SK-N-SH (cell line): Measurements from ENCODE around the gene TNNT3. TPM values are rescaled to one million over a fixed set of nuclear protein-coding genes. Genes with fewer than 3 reads are reported as not detected.

Source experiments
- CTCF ChIA-PET: fragments of 300-600, 350-600 bp; formaldehyde crosslinking; extraction: SDS; loops from one replicate; lab custom pipeline; 2021; lab: Yijun Ruan, JAX
- POLR2A ChIA-PET: fragments of 350-600 bp; sonication (Branson Sonifier 250); formaldehyde crosslinking; extraction: SDS; loops from one replicate; lab custom pipeline; 2020; ENCODE audit warnings: antibody characterized with exemption, inconsistent platforms; lab: Yijun Ruan, JAX
- DNase-seq: peaks from one replicate; pipeline ENCODE4 v3.0.0; 2012
- H2AFZ ChIP-seq: fragments of 200-600 bp; sonication (generic); 2 replicates; pipeline ENCODE4 v1.8.1; 2016; ENCODE audit warnings: antibody characterized with exemption, mild to moderate bottlenecking, low read depth
- H3F3A ChIP-seq: fragments of 200-600 bp; sonication (generic); replicated peaks from 2 replicates; pipeline ENCODE3; 2016; ENCODE audit warnings: antibody characterized with exemption, mild to moderate bottlenecking; ENCODE audit not compliant: insufficient read depth
- H3K27ac ChIP-seq, 2 experiments: fragments of 200-500 bp in 1 of 2; fragments of 200-600 bp in 1 of 2; sonication (Bioruptor generic) in 1 of 2; sonication (generic), shearing (Covaris generic) in 1 of 2; 2 replicates each; pipeline versions ENCODE4 v1.5.1 to v1.6.1; 2014 to 2016; ENCODE audit warnings: low read depth in 2 of 2, inconsistent platforms in 1 of 2, low read length in 1 of 2, mild to moderate bottlenecking in 1 of 2, mixed read lengths in 1 of 2
- H3K27me3 ChIP-seq: fragments of 200-600 bp; sonication (generic), shearing (Covaris generic); 2 replicates; pipeline ENCODE4 v1.6.1; 2016; ENCODE audit warnings: mixed run types; ENCODE audit not compliant: insufficient read depth
- H3K36me3 ChIP-seq, 2 experiments: fragments of 200-500 bp in 1 of 2; fragments of 200-600 bp in 1 of 2; sonication (Bioruptor generic) in 1 of 2; sonication (generic) in 1 of 2; replicated peaks in 1 of 2; 2 replicates each; pipeline versions ENCODE3 to v1.5.1; 2014 to 2016; ENCODE audit warnings: low read length in 1 of 2, mild to moderate bottlenecking in 1 of 2; ENCODE audit not compliant: insufficient read depth in 2 of 2, control insufficient read depth in 1 of 2
- H3K4me1 ChIP-seq, 2 experiments: fragments of 200-500 bp in 1 of 2; fragments of 200-600 bp in 1 of 2; sonication (Bioruptor generic) in 1 of 2; sonication (generic), shearing (Covaris generic) in 1 of 2; 2 replicates each; pipeline versions ENCODE4 v1.5.1 to v1.6.1; 2014 to 2016; ENCODE audit warnings: low read depth in 1 of 2, low read length in 1 of 2, mixed run types in 1 of 2; ENCODE audit not compliant: insufficient read depth in 2 of 2, control insufficient read depth in 1 of 2
- H3K4me2 ChIP-seq: fragments of 200-600 bp; sonication (generic), shearing (Covaris generic); 2 replicates; pipeline ENCODE4 v1.6.1; 2017; ENCODE audit warnings: mixed run types
- H3K4me3 ChIP-seq, 2 experiments: fragments of 200-500 bp in 1 of 2; fragments of 200-600 bp in 1 of 2; sonication (Bioruptor generic) in 1 of 2; sonication (generic), shearing (Covaris generic) in 1 of 2; 2 replicates each; pipeline versions ENCODE4 v1.5.1 to v1.8.1; 2014 to 2016; ENCODE audit warnings: low read depth in 2 of 2, inconsistent platforms in 1 of 2, low read length in 1 of 2, mild to moderate bottlenecking in 1 of 2, mixed read lengths in 1 of 2, moderate library complexity in 1 of 2
- H3K79me2 ChIP-seq: fragments of 200-600 bp; sonication (generic); 2 replicates; pipeline ENCODE4 v1.8.1; 2017; ENCODE audit warnings: mild to moderate bottlenecking; ENCODE audit not compliant: insufficient read depth
- H3K9ac ChIP-seq: fragments of 200-600 bp; sonication (generic); 2 replicates; pipeline ENCODE4 v1.6.1; 2017; ENCODE audit warnings: mixed run types
- H3K9me2 ChIP-seq: fragments of 200-600 bp; sonication (generic); 2 replicates; pipeline ENCODE4 v1.6.1; 2017; ENCODE audit warnings: mixed run types
- H3K9me3 ChIP-seq: fragments of 200-600 bp; sonication (generic); 2 replicates; pipeline ENCODE4 v1.6.1; 2017; ENCODE audit warnings: mixed run types, mild to moderate bottlenecking, moderate library complexity
- H4K20me1 ChIP-seq: fragments of 200-600 bp; sonication (generic); 2 replicates; pipeline ENCODE4 v1.6.1; 2017; ENCODE audit warnings: mild to moderate bottlenecking, mixed run types; ENCODE audit not compliant: insufficient read depth
- CHD2 ChIP-seq: fragments of 150-350 bp; IDR thresholded peaks from 2 replicates; pipeline ENCODE4 v1.6.1; 2018; ENCODE audit warnings: low read length; ENCODE audit not compliant: partially characterized antibody
- ELF1 ChIP-seq: IDR thresholded peaks from 2 replicates; pipeline ENCODE4 v1.4.0; 2012
- EP300 ChIP-seq, 2 experiments: IDR thresholded peaks; 2 replicates each; pipeline versions ENCODE4 v1.4.0 to v1.6.1; 2012; ENCODE audit warnings: borderline replicate concordance in 1 of 2, low read depth in 1 of 2, low read length in 1 of 2
- FOSL2 ChIP-seq: IDR thresholded peaks from 2 replicates; pipeline ENCODE4 v1.4.0; 2012; ENCODE audit warnings: low read depth, mild to moderate bottlenecking, moderate library complexity, borderline replicate concordance
- FOXJ3 ChIP-seq: sonication (generic); formaldehyde crosslinking; IDR thresholded peaks from 2 replicates; pipeline ENCODE4 v1.5.1; 2020; ENCODE audit warnings: mild to moderate bottlenecking, missing genetic modification reagents
- FOXM1 ChIP-seq: IDR thresholded peaks from 2 replicates; pipeline ENCODE4 v1.4.0; 2012; ENCODE audit warnings: low read depth, mild to moderate bottlenecking
- JUND ChIP-seq: IDR thresholded peaks from 2 replicates; pipeline ENCODE4 v1.4.0; 2012
- MAX ChIP-seq: IDR thresholded peaks from 2 replicates; pipeline ENCODE4 v1.4.0; 2012; ENCODE audit warnings: low read depth
- MEF2A ChIP-seq: IDR thresholded peaks from 2 replicates; pipeline ENCODE4 v1.4.0; 2012; ENCODE audit warnings: low read depth, borderline replicate concordance
- MXI1 ChIP-seq: IDR thresholded peaks from 2 replicates; pipeline ENCODE4 v1.6.1; 2012; ENCODE audit warnings: mild to moderate bottlenecking, low read depth, low read length, improper control_type of control experiment
- NRF1 ChIP-seq: IDR thresholded peaks from 2 replicates; pipeline ENCODE4 v1.6.1; 2012; ENCODE audit warnings: low read depth, mild to moderate bottlenecking, low read length
- PBX3 ChIP-seq: IDR thresholded peaks from 2 replicates; pipeline ENCODE4; 2012
- POLR2AphosphoS5 ChIP-seq: IDR thresholded peaks from 2 replicates; pipeline ENCODE4 v1.6.1; 2012; ENCODE audit warnings: low read depth, low read length
- RCOR1 ChIP-seq: fragments of 150-350 bp; IDR thresholded peaks from 2 replicates; pipeline ENCODE4 v1.6.1; 2017; ENCODE audit warnings: antibody characterized with exemption, low read length
- RFX5 ChIP-seq: IDR thresholded peaks from 2 replicates; pipeline ENCODE4 v1.6.1; 2012; ENCODE audit warnings: mild to moderate bottlenecking, improper control_type of control experiment, low read length
- SIN3A ChIP-seq: IDR thresholded peaks from 2 replicates; pipeline ENCODE4 v1.6.1; 2012; ENCODE audit warnings: low read depth, mild to moderate bottlenecking, low read length, moderate library complexity, borderline replicate concordance
- SMC3 ChIP-seq: IDR thresholded peaks from 2 replicates; pipeline ENCODE4 v1.6.1; 2012; ENCODE audit warnings: low read depth, low read length, improper control_type of control experiment
- TAF1 ChIP-seq: IDR thresholded peaks from 2 replicates; pipeline ENCODE4 v1.6.1; 2012; ENCODE audit warnings: low read depth, mild to moderate bottlenecking, low read length, moderate library complexity, borderline replicate concordance
- TCF12 ChIP-seq: IDR thresholded peaks from 2 replicates; pipeline ENCODE4 v1.4.0; 2012
- TEAD4 ChIP-seq: IDR thresholded peaks from 2 replicates; pipeline ENCODE4 v1.4.0; 2012; ENCODE audit warnings: mild to moderate bottlenecking, borderline replicate concordance; ENCODE audit not compliant: insufficient read depth
- WGBS: methylation state at CpG from one replicate; pipeline ENCODE4 v1.1.6; 2017; ENCODE audit warnings: low lambda C conversion rate; 5-methylcytosine and 5-hydroxymethylcytosine counted together
- polyA plus RNA-seq, 3 experiments: library from polyadenylated mRNA; depleted of rRNA; stranded (reverse); fragments of >200 nt; gene quantifications; 2 replicates each; pipeline ENCODE4 v1.2.3, GENCODE V29; 2012
- TF ChIP-seq, protein P1 (sequence below): IDR thresholded peaks from 2 replicates; pipeline ENCODE4 v1.4.0; 2012; ENCODE audit warnings: low read depth, borderline replicate concordance
- TF ChIP-seq, protein P2 (sequence below): fragments of 150-350 bp; IDR thresholded peaks from 2 replicates; pipeline ENCODE4 v1.6.1; 2016; ENCODE audit warnings: mild to moderate bottlenecking, low read depth, low read length

Gene TNNT3
- polyA plus RNA-seq, 1 of the 3 experiments (the other 2 are of a cell fraction), result not detected

DNA sequence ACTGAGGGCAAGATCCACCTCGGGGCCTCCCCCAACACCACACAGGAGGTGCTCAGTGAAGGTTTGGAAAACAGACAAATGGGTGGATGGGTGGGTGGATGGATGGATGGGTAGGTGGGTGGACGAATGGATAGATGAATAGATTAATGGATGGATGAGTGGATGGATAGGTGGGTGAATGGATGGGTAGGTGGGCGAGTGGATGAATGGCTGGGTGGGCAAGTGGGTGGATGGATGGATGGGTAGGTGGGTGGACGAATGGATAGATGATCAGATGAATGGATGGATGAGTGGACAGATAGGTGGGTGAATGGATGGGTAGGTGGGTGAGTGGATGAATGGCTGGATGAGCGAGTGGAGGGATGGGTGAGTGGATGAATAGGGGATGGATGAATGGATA lies 26.9 kb upstream of the TNNT3 start:
- Histone ChIP-seq H3K4me2 (no peak overlapping the region), H3K4me1 (peaks cover 0 to 6% of the 10 kb centered on the region in 2 experiments; a peak in 1 of 4 replicates), H3K27me3 (no peaks in the 10 kb centered on the region), H3F3A (no peaks in the 10 kb centered on the region), H3K9ac (no peak overlapping the region), H3K79me2 (no peaks in the 10 kb centered on the region), H2AFZ (no peak overlapping the region), H3K27ac (no peak overlapping the region), H3K4me3 (no peak overlapping the region), H4K20me1 (no peaks in the 10 kb centered on the region), H3K36me3 (no peaks in the 10 kb centered on the region), H3K9me3 (no peaks in the 10 kb centered on the region), H3K9me2 (no peaks in the 10 kb centered on the region)
- WGBS, result 23% methylated on average over 5 of the region's 5 CpGs
- POLR2A ChIA-PET, result no interaction called here
- TF ChIP-seq RFX5 (no peak), MEF2A (no peak), SMC3 (no peak), FOSL2 (no peak), RCOR1 (no peak), FOXJ3 (CRISPR knock-in tag) (no peak), JUND (no peak), SIN3A (no peak), ELF1 (no peak), TCF12 (no peak), MXI1 (no peak), POLR2AphosphoS5 (no peak), EP300 (IDR thresholded peaks at IDR 0.05; ENCODE audit: borderline replicate concordance in 1 of 2, low read depth in 1 of 2, low read length in 1 of 2) (no peak), NRF1 (no peak), TAF1 (no peak), CHD2 (no peak)
- TF ChIP-seq, protein P1, sequence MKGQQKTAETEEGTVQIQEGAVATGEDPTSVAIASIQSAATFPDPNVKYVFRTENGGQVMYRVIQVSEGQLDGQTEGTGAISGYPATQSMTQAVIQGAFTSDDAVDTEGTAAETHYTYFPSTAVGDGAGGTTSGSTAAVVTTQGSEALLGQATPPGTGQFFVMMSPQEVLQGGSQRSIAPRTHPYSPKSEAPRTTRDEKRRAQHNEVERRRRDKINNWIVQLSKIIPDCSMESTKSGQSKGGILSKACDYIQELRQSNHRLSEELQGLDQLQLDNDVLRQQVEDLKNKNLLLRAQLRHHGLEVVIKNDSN, result no peak
- CTCF ChIA-PET, result interaction anchor here (1.9 to 2.5 kb wide), 2 partner anchors 10 to 54 kb away, joined by 5 to 21 read pairs; partner anchors contain the start of gene TNNI2
- DNase-seq, result no peak

DNA sequence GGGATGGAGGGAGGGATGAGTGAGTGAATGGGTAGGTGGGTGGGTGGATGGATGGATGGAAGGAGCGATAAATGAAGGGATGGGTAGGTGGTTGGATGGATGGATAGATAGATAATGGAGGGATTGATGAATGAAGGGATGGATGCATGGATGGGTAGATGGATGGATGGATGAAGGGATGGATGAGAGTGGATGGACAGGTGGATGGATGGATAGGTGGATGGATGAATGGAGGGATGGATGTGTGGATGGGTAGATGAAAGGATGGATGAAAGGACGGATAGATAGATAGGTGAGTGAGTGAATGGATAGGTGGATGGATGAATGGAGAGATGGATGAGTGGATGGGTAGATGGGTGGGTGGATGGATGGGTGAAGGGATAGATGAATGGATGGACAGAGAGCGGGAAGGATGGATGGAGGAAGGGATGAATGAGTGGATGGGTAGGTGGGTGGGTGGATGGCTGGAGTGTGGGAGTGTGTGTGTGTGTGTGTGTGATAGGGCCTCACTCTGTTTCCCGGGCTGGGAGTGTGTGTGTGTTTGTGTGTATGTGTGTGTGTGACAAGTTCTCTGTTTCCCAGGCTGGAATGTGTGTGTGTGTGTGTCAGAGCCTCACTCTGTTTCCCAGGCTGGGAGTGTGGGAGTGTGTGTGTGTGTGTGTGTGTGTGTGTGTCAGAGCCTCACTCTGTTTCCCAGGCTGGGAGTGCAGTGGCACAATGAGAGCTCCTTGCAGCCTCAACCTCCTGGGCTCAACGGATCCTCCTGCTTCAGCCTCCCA lies 25.7 kb upstream of the TNNT3 start:
- WGBS, result 36% methylated on average over 5 of the region's 5 CpGs
- Histone ChIP-seq H3K27ac (no peak overlapping the region), H3K4me3 (no peak overlapping the region), H3F3A (no peaks in the 10 kb centered on the region), H4K20me1 (no peaks in the 10 kb centered on the region), H3K9me2 (no peaks in the 10 kb centered on the region), H2AFZ (no peak overlapping the region), H3K9me3 (no peaks in the 10 kb centered on the region), H3K36me3 (no peaks in the 10 kb centered on the region), H3K27me3 (no peaks in the 10 kb centered on the region), H3K4me2 (no peak overlapping the region), H3K79me2 (no peaks in the 10 kb centered on the region), H3K4me1 (peaks cover 0 to 2% of the 10 kb centered on the region in 2 experiments; a peak in 1 of 4 replicates), H3K9ac (no peak overlapping the region)
- no peak for DNase-seq
- TF ChIP-seq MXI1 (no peak), SMC3 (no peak), TEAD4 (no peak), MAX (no peak), JUND (no peak), RFX5 (no peak), PBX3 (no peak), FOXM1 (no peak)
- TF ChIP-seq, protein P2, sequence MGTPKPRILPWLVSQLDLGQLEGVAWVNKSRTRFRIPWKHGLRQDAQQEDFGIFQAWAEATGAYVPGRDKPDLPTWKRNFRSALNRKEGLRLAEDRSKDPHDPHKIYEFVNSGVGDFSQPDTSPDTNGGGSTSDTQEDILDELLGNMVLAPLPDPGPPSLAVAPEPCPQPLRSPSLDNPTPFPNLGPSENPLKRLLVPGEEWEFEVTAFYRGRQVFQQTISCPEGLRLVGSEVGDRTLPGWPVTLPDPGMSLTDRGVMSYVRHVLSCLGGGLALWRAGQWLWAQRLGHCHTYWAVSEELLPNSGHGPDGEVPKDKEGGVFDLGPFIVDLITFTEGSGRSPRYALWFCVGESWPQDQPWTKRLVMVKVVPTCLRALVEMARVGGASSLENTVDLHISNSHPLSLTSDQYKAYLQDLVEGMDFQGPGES, result no peak
- ChIA-PET CTCF (interaction anchor here (1.2 to 1.3 kb wide), 2 partner anchors 12 to 61 kb away, joined by 3 to 4 read pairs; no protein-coding TSS in a partner anchor), POLR2A (no interaction called here)
